ENCODE measurements around the gene ZSWIM8. TPM values are rescaled to one million over a fixed set of nuclear protein-coding genes. Genes with fewer than 3 reads are reported as not detected.

Gene ZSWIM8
- total RNA-seq, 4 donors from 2014 or later = 63.2 to 128 (median 79.3) TPM

GRCh38 chr10:73810735-73811465, 25.5 kb downstream of the ZSWIM8 start:
- DNase-seq (ENCODE audit: low spot score) = no peak

GRCh38 chr10:73812657-73813056, 27.3 kb downstream of the ZSWIM8 start:
- TF ChIP-seq, protein P1, sequence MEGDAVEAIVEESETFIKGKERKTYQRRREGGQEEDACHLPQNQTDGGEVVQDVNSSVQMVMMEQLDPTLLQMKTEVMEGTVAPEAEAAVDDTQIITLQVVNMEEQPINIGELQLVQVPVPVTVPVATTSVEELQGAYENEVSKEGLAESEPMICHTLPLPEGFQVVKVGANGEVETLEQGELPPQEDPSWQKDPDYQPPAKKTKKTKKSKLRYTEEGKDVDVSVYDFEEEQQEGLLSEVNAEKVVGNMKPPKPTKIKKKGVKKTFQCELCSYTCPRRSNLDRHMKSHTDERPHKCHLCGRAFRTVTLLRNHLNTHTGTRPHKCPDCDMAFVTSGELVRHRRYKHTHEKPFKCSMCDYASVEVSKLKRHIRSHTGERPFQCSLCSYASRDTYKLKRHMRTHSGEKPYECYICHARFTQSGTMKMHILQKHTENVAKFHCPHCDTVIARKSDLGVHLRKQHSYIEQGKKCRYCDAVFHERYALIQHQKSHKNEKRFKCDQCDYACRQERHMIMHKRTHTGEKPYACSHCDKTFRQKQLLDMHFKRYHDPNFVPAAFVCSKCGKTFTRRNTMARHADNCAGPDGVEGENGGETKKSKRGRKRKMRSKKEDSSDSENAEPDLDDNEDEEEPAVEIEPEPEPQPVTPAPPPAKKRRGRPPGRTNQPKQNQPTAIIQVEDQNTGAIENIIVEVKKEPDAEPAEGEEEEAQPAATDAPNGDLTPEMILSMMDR (IDR thresholded peaks at IDR 0.05) = no peak
- DNase-seq (ENCODE audit: low spot score) = no peak
- no peak for ATAC-seq (ENCODE audit: low FRiP score)

More at GRCh38 chr10:73810735-73811465, 25.5 kb downstream of the ZSWIM8 start:
- TF ChIP-seq, protein P1 (IDR thresholded peaks at IDR 0.05) = no peak
- peak; percentile 16 for ATAC-seq (ENCODE audit: low FRiP score)

GRCh38 chr10:73813333-73813732, 27.9 kb downstream of the ZSWIM8 start:
- no peak for DNase-seq (ENCODE audit: low spot score)
- TF ChIP-seq, protein P1 (IDR thresholded peaks at IDR 0.05) = no peak
- ATAC-seq (ENCODE audit: low FRiP score) = no peak

- ATAC-seq (ENCODE audit: low FRiP score) = no peak
- TF ChIP-seq, protein P1 (IDR thresholded peaks at IDR 0.05) = no peak
- DNase-seq (ENCODE audit: low spot score) = no peak
These were observed 29.0 kb downstream of the ZSWIM8 start for GRCh38 chr10:73814276-73814895.

GRCh38 chr10:73814896-73815718, 29.7 kb downstream of the ZSWIM8 start:
- ATAC-seq (ENCODE audit: low FRiP score) (no peak), DNase-seq (ENCODE audit: low spot score) (no peak)
- TF ChIP-seq, protein P1 (IDR thresholded peaks at IDR 0.05) = no peak

- no peak for ATAC-seq (ENCODE audit: low FRiP score)
- DNase-seq (ENCODE audit: low spot score) = no peak
- TF ChIP-seq, protein P1 (IDR thresholded peaks at IDR 0.05) = no peak
These were observed 30.3 kb downstream of the ZSWIM8 start for GRCh38 chr10:73815719-73816030.
